SK-N-MC (cell line): ENCODE data around the gene CLDN8.

ENCODE experiments used
- EZH2 ChIP-seq: fragments of 200-600 bp; sonication (generic); IDR thresholded peaks from one replicate; pipeline ENCODE4 v1.6.1; 2017; ENCODE audit warnings: antibody characterized with exemption
- POLR2AphosphoS5 ChIP-seq: IDR thresholded peaks from 2 replicates; pipeline ENCODE4 v1.6.1; 2012; ENCODE audit warnings: mild to moderate bottlenecking, low read depth, low read length, borderline replicate concordance

- TF ChIP-seq POLR2AphosphoS5 (no peak), EZH2 (no peak)
Measured at GRCh38 chr21:30200000-30200399, 15.9 kb downstream of the CLDN8 start.
